Right hindlimb (tissue), 1 donor: ENCODE data around the gene ST6GALNAC1.

Experiments used
- DNase-seq: peaks from one replicate; pipeline ENCODE4 v3.0.0-alpha.2; 2018

ST6GALNAC1 gene

GRCh38 chr17:76675648-76676047, 32.1 kb upstream of the ST6GALNAC1 start:
- DNase-seq, result no peak

- no peak for DNase-seq
These were observed 31.0 kb upstream of the ST6GALNAC1 start for GRCh38 chr17:76674600-76674999.

GRCh38 chr17:76673729-76674128, 30.2 kb upstream of the ST6GALNAC1 start:
- no peak for DNase-seq

- DNase-seq, result no peak
These were observed 29.3 kb upstream of the ST6GALNAC1 start for GRCh38 chr17:76672892-76673291.

DNA sequence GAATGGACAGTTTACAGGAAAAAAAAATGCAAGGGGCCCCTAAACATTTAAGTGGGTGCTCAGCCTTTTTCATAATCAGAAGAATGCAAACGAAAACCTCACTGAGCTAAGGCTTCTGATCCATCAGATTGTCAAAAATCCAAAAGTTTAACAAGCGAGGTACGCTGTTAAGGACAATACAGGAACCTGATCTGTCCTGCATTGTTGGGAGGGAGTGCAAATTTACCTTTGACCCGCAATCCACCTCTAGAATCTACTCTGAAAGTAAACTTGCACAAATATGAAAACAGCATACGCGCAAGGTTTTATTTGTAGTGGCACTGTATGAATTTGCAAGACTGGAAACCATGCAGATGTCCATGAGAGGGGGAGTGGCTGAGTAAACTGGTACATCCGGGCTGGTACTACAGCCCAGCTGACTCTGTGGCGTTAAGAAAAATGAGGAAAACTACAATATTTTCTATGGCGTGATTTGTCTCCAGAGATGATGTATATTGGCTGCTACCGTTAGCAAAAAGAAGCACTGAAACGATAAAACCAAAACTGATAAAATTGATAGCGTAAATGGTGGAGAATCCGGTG, 28.8 kb upstream of the ST6GALNAC1 start:
- no peak for DNase-seq

DNA sequence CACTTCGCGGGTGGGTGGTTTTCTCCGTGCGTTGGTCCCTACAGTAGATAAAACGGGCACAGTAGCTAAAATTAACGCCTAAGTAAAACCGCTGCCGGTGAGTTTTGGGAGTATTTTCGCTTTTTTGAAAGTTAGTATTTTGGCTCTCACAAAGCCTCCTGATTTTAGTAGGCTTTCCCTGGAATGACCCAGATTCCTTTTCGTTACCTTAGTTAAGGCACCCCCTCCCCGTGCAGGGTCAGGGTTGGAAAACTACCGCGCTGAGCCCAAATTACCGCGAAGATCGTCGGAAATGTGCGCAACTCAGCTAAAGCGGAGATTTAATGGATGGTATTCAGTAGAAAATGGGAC, 28.3 kb upstream of the ST6GALNAC1 start:
- DNase-seq, result no peak

DNA sequence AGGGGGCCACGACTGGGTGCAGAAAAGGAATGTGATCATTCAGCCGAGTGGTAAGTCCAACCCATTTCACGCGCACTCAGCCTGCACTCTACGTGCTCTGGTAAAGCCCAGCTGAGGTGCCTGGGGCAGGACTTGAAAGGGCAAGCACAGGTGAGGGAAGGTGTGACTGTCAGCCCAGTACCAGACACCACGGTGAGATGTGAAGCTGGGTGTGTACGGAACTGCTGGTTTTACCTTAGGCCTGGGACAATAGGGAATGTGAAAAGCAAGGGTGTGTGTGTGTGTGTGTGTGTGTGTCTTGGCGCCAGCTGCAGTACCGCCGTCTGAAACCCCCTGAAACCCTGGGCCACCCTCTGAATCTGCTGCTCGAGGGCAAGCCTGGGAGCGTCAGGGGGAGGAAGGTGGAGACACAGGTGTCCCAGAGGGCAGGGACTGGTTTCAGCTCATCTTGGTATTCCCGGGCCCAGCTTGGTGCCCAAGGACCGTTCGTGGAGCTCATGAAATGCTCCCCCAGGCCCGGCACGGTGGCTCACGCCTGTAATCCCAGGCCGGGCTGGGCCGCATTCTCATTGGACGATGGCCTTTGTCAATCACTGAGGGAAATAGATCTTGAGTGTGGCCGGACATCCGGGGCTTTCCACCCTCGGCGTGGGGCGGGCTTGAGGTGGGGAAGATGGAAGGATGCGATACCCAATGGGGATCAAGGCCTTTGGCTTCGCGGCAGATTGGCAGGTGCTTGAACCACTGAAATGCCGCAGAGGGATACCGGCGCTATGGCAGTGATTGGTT, 27.8 kb upstream of the ST6GALNAC1 start:
- peak; percentile 100 for DNase-seq

GRCh38 chr17:76670718-76671122, 27.2 kb upstream of the ST6GALNAC1 start:
- no peak for DNase-seq

GRCh38 chr17:76670020-76670717, 26.6 kb upstream of the ST6GALNAC1 start:
- no peak for DNase-seq

DNA sequence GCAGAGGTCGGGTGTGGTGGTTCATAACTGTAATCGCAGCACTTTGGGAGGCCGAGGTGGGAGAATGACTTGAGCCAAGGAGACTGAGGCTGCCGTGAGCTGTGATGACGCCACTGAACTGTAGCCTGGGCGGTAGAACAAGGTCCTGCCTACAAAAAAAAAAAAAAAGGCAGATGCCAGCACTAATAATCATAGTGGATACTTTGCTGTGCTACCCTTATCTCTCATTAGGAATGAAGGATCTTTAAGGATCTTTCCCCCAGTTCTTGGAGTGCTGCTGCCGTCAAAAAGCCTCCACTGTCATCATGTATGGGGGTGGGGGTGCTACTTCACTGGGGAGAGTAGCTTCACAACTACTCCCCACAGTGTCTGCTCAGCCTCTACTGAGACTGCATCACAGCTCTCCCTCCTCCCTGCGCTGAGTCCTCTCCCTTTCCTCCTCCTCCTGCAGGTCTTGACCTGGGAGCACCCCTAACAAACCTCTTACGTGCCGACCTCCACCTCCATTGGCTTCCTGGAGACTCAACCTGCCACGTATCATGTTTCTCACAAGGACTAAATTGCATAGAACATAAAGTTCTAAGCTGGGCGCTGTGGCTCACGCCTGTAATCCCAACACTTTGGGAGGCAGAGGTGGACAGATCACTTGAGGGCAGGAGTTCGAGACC, 24.4 kb upstream of the ST6GALNAC1 start:
- DNase-seq, result no peak

GRCh38 chr17:76667491-76667755, 23.9 kb upstream of the ST6GALNAC1 start:
- no peak for DNase-seq

DNA sequence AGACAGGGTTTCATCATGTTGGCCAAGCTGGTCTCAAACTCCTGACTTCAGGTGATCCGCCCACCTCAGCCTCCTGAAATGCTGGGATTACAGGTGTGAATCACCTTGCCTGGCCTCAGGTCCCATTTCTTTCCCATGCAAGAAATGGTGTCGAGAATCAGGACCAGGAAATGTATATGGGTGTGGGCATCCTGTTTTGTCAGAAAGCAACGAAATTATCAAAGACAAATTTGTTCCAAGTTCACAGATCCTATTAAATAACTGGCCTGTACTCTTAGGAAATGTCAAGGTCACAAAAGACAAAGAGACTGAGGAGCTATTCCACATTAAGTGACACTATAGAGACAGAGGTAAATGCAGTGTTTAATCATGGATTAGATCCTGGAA, 17.1 kb upstream of the ST6GALNAC1 start:
- DNase-seq, result no peak

DNA sequence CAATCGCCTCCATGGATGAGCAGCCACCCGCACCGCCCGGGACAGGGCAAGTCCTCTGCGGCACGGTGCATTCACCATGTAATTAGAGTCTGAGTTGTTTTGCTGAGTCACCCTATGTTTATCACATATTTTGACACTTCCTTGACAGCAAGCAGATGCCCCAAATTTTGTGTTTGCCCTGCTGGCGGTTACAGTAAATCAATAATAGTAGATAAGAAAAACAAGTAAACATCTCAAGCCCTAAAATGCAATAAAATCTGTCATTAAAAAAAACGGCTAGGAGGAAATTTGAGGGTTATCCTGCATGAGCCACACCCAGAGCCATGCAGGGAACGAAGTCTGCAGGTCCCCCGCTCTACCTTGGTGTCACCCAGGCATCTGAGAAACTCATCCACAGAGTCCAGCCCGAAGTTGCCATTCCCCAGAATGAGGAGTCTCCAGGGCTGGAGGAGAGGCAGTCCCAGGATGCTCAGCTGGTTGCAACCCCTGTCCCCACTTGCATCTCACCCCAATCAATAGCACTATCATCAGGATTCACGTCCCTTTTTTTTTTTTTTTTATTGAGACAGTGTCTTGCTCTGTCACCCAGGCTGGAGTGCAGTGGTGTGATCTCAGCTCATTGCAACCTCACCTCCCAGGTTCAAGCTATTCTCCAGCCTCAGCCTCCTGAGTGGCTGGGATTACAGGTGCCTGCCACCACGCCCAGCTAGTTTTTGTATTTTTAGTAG, 16.5 kb upstream of the ST6GALNAC1 start:
- no peak for DNase-seq

DNA sequence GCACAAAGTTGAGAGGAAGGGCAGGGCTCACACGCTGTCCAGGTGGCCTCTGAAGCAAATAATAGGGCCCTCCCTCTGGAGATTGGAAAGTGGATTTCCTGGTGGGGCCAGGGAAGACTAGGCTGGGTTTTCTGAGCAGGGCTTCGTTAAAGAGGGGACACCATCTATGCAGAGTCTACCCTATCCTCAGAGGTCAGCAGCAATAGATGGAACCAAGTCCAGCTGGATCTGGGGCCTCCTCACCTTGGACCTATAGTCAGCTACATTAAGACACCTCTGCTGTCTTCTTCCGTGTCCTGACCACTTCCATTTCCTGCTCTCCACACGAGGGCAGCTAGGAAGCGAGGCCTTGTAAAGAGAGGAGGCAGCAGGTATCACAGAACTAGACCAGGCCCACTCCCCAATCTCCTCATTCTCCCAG, 14.7 kb upstream of the ST6GALNAC1 start:
- DNase-seq, result no peak

DNA sequence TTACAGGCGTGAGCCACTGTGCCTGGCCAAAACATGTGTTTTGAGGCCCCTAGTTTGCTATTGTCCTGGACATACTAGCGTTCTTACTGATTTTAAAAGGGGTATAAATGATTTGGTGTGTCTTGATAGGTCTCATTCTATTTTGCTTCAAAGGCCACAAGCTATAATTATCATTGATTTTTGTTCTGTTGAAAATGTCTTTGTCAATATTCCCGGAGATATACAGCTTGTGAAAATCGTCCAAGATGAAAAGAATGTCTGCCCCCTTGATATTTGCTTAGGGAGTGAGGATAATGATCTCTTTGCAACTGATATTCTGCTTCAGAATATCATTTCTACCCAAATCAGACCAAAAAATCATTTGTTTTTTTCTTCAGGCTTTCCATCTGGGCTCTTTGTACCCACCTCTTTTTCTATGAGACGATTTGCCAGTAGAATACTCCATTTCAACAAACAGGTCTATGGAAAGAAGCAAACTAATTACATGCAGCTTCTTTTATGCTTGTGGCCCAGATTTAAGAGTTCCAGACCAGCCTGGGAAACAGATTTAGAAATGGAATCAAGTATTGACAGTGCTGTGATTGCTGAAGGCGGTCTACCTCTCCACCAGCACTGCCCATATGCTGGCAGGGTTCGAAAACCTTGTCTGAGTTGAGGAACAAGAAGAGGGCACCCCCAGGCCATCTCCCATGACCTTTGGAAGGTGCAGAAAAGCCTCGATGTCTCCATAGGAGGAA, 14.1 kb upstream of the ST6GALNAC1 start:
- DNase-seq, result no peak

DNA sequence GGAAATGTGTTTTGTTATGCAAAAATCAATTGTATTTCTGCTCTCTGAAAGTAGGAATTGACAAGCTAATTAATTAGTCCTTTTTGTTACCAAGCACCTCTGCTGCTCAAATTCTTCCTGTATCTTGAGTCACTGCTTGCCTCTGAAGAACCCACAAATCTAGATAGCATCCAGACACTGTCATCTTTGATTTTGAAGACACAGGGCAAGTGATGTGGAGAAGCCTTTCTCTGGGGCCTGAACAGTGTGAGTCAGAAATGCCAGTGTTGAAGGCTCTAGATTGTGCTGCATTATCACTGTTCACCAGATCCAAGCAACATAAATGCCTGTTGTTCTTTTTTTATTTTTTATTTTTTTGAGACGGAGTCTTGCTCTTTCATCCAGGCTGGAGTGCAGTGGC, 10.9 kb upstream of the ST6GALNAC1 start:
- DNase-seq, result no peak

DNA sequence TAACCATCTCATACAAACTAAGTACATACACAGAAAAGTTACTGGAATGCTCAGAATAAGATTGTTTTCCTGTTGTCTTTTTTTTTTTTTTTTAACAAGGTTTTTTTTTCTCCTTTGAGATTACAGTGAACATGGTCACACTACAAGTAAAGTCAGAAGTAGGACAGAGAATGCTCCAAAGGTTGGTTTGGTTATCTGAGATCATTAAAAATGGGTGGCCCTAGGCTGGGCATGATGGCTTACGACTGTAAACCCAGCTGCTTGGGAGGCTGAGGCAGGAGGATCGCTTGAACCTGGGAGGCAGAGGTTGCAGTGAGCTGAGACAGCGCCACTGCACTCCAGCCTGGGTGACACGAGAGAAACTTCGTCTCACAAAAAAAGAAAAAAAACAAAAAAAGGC, 6.9 kb upstream of the ST6GALNAC1 start:
- no peak for DNase-seq

GRCh38 chr17:76646712-76647111, 3.2 kb upstream of the ST6GALNAC1 start:
- no peak for DNase-seq

- DNase-seq, result no peak
These were observed 1.9 kb upstream of the ST6GALNAC1 start for GRCh38 chr17:76645481-76645880.

GRCh38 chr17:76644995-76645394, 1.4 kb upstream of the ST6GALNAC1 start:
- no peak for DNase-seq

GRCh38 chr17:76642994-76643393, 563 bp downstream of the ST6GALNAC1 start:
- DNase-seq, result no peak

GRCh38 chr17:76642032-76642561, 1.5 kb downstream of the ST6GALNAC1 start:
- no peak for DNase-seq
